Upper lobe of left lung (tissue), 6 donors: ENCODE measurements around the gene ANKDD1A. TPM values are rescaled to one million over a fixed set of nuclear protein-coding genes. Genes with fewer than 3 reads are reported as not detected.
A peak's percentile ranks its signal among the peaks of the same experiment; 100 is the strongest.

ENCODE experiments used
- ATAC-seq, 2 donors: fragments of 200-7000 bp; cut with Tn5 transposase; one replicate each; pipeline ENCODE4 v1.9.1; 2022; ENCODE audit warnings: mild to moderate bottlenecking in 2 of 2, moderate library complexity in 2 of 2; ENCODE audit not compliant: low FRiP score in 2 of 2
- DNase-seq, 2 donors: peaks; one replicate each; pipeline ENCODE4 v3.0.0-alpha.2; 2019 to 2020
- H3K27ac ChIP-seq, 4 donors: fragments of 200-600 bp; sonication (generic); one replicate each; pipeline ENCODE4 v1.5.1; 2016 to 2019
- H3K27me3 ChIP-seq, 4 donors: fragments of 200-600 bp; sonication (generic); one replicate each; pipeline ENCODE4 v1.5.1; 2017 to 2019
- H3K36me3 ChIP-seq, 4 donors: fragments of 200-600 bp; sonication (generic); one replicate each; pipeline ENCODE4 v1.5.1; 2016 to 2019
- H3K4me1 ChIP-seq, 4 donors: fragments of 200-600 bp; sonication (generic); one replicate each; pipeline ENCODE4 v1.5.1; 2018 to 2019
- H3K4me3 ChIP-seq, 4 donors: fragments of 200-600 bp; sonication (generic); one replicate each; pipeline ENCODE4 v1.5.1; 2017 to 2019; ENCODE audit warnings: mild to moderate bottlenecking in 2 of 4, moderate library complexity in 1 of 4
- H3K9me3 ChIP-seq, 4 donors: fragments of 200-600 bp; sonication (generic); one replicate each; pipeline ENCODE4 v1.5.1; 2018 to 2019
- CTCF ChIP-seq, 6 experiments: fragments of 450-650 bp in 4 of 6; fragments of 200-600 bp in 2 of 6; sonication (generic) in 2 of 6; IDR thresholded peaks; one replicate each; pipeline ENCODE4 v1.5.1; 2016 to 2019; ENCODE audit warnings: antibody characterized with exemption in 6 of 6
- EP300 ChIP-seq, 4 donors: sonication (generic); formaldehyde crosslinking; IDR thresholded peaks; one replicate each; pipeline ENCODE4 v1.5.1; 2017; ENCODE audit warnings: antibody characterized with exemption in 4 of 4, control low read depth in 2 of 4
- POLR2A ChIP-seq, 4 donors: fragments of 450-650 bp; IDR thresholded peaks; one replicate each; pipeline ENCODE4 v1.5.1; 2016 to 2017; ENCODE audit warnings: antibody characterized with exemption in 4 of 4, mild to moderate bottlenecking in 2 of 4
- POLR2AphosphoS5 ChIP-seq, 2 donors: sonication (generic); formaldehyde crosslinking; IDR thresholded peaks; one replicate each; pipeline ENCODE4 v1.5.1; 2017; ENCODE audit warnings: antibody characterized with exemption in 2 of 2
- WGBS, 2 donors: methylation state at CpG; one replicate each; pipeline ENCODE4 v1.1.5; 2017 to 2018; 5-methylcytosine and 5-hydroxymethylcytosine counted together
- total RNA-seq, 6 donors: library from RNA; depleted of rRNA in 4 of 6; stranded (reverse); fragments of >200 nt in 4 of 6; gene quantifications; one replicate each; pipeline versions ENCODE4 v1.1.0 to v1.2.1, GENCODE V29; 2016 to 2021
- donor health status: DM: no; HTN: no; CAD: no; lungs with moderate emphysema.
- donor health status: DM: no; HTN: yes; CAD: no; lungs with severe emphysema.

Gene ANKDD1A
- total RNA-seq, 6 donors from 2014 or later = 4.8 to 13.1 (median 6.2) TPM

- ATAC-seq (no peak), DNase-seq (no peak)
- no peaks in the 10 kb centered on the region for H3K36me3 ChIP-seq
- H3K4me3 ChIP-seq = no peak overlapping the region
- H3K4me1 ChIP-seq = peaks cover 7 to 17% (median 12%) of the 10 kb centered on the region in 4 donors
- 69 to 78% methylated on average over 4 to 13 of the region's 13 CpGs for WGBS, 2 donors
- no peaks in the 10 kb centered on the region for H3K9me3 ChIP-seq
- TF ChIP-seq POLR2A (IDR thresholded peaks at IDR 0.05) (no peak), EP300 (IDR thresholded peaks at IDR 0.05) (no peak), POLR2AphosphoS5 (IDR thresholded peaks at IDR 0.05) (no peak), CTCF (IDR thresholded peaks at IDR 0.05) (no peak)
- H3K27me3 ChIP-seq = no peaks in the 10 kb centered on the region
- no peak overlapping the region for H3K27ac ChIP-seq
These were observed 4.0 kb downstream of the ANKDD1A start for GRCh38 chr15:64915518-64916227.

- ATAC-seq (no peak), DNase-seq (no peak)
- peaks cover 7 to 13% (median 9%) of the 10 kb centered on the region in 4 donors for H3K4me1 ChIP-seq
- TF ChIP-seq EP300 (IDR thresholded peaks at IDR 0.05) = no peak
- TF ChIP-seq POLR2A (IDR thresholded peaks at IDR 0.05) = no peak
- TF ChIP-seq POLR2AphosphoS5 (IDR thresholded peaks at IDR 0.05) = no peak
- no peak for TF ChIP-seq CTCF (IDR thresholded peaks at IDR 0.05)
- no peaks in the 10 kb centered on the region for H3K9me3 ChIP-seq
- no peak overlapping the region for H3K4me3 ChIP-seq
- WGBS, 2 donors = 96% methylated on average over 2 of the region's 2 CpGs
- no peaks in the 10 kb centered on the region for H3K27me3 ChIP-seq
- H3K27ac ChIP-seq = no peak overlapping the region
- no peaks in the 10 kb centered on the region for H3K36me3 ChIP-seq
These were observed 4.7 kb downstream of the ANKDD1A start for GRCh38 chr15:64916365-64916764.

- Histone ChIP-seq H3K27ac (no peak overlapping the region), H3K4me1 (peaks cover 0 to 11% (median 3%) of the 10 kb centered on the region in 4 donors), H3K36me3 (no peaks in the 10 kb centered on the region), H3K9me3 (no peaks in the 10 kb centered on the region), H3K27me3 (no peaks in the 10 kb centered on the region), H3K4me3 (no peak overlapping the region)
- 78 to 100% methylated on average over 1 to 6 of the region's 9 CpGs for WGBS, 2 donors
- ATAC-seq = no peak
- no peak for DNase-seq
- TF ChIP-seq CTCF (IDR thresholded peaks at IDR 0.05) (no peak), EP300 (IDR thresholded peaks at IDR 0.05) (no peak), POLR2AphosphoS5 (IDR thresholded peaks at IDR 0.05) (no peak), POLR2A (IDR thresholded peaks at IDR 0.05) (no peak)
These were observed 5.5 kb downstream of the ANKDD1A start for GRCh38 chr15:64917211-64917610.

- Histone ChIP-seq H3K27ac (no peak overlapping the region), H3K36me3 (no peaks in the 10 kb centered on the region), H3K27me3 (no peaks in the 10 kb centered on the region), H3K4me3 (no peak overlapping the region), H3K9me3 (no peaks in the 10 kb centered on the region), H3K4me1 (peaks cover 0 to 8% (median 0%) of the 10 kb centered on the region in 4 donors)
- 94 to 99% methylated on average over 4 of the region's 4 CpGs for WGBS, 2 donors
- DNase-seq (no peak), ATAC-seq (no peak)
- no peak for TF ChIP-seq POLR2AphosphoS5 (IDR thresholded peaks at IDR 0.05)
- no peak for TF ChIP-seq EP300 (IDR thresholded peaks at IDR 0.05)
- no peak for TF ChIP-seq CTCF (IDR thresholded peaks at IDR 0.05)
- no peak for TF ChIP-seq POLR2A (IDR thresholded peaks at IDR 0.05)
These were observed 8.0 kb downstream of the ANKDD1A start for GRCh38 chr15:64919721-64920120.

GRCh38 chr15:64921711-64922110 is 10.0 kb downstream of the ANKDD1A start:
- no peaks in the 10 kb centered on the region for H3K36me3 ChIP-seq
- no peaks in the 10 kb centered on the region for H3K27me3 ChIP-seq
- no peak overlapping the region for H3K4me3 ChIP-seq
- DNase-seq (peak in 1 of 2 donors; percentile 44), ATAC-seq (peak in 1 of 2 donors; percentile 56)
- no peaks in the 10 kb centered on the region for H3K9me3 ChIP-seq
- TF ChIP-seq CTCF (IDR thresholded peaks at IDR 0.05) (no peak), POLR2A (IDR thresholded peaks at IDR 0.05) (no peak), EP300 (IDR thresholded peaks at IDR 0.05) (no peak), POLR2AphosphoS5 (IDR thresholded peaks at IDR 0.05) (no peak)
- peak overlapping the region in 1 of 4 donors; percentile 11 for H3K27ac ChIP-seq
- WGBS, 2 donors = 57 to 76% methylated on average over 6 of the region's 6 CpGs
- peaks cover 0 to 8% (median 0%) of the 10 kb centered on the region in 4 donors for H3K4me1 ChIP-seq
